ENCODE results near the gene HES5.

GRCh38 chr1:2480236-2480985, 49.7 kb downstream of the HES5 start:
- TF ChIP-seq, protein P1, sequence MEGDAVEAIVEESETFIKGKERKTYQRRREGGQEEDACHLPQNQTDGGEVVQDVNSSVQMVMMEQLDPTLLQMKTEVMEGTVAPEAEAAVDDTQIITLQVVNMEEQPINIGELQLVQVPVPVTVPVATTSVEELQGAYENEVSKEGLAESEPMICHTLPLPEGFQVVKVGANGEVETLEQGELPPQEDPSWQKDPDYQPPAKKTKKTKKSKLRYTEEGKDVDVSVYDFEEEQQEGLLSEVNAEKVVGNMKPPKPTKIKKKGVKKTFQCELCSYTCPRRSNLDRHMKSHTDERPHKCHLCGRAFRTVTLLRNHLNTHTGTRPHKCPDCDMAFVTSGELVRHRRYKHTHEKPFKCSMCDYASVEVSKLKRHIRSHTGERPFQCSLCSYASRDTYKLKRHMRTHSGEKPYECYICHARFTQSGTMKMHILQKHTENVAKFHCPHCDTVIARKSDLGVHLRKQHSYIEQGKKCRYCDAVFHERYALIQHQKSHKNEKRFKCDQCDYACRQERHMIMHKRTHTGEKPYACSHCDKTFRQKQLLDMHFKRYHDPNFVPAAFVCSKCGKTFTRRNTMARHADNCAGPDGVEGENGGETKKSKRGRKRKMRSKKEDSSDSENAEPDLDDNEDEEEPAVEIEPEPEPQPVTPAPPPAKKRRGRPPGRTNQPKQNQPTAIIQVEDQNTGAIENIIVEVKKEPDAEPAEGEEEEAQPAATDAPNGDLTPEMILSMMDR (IDR thresholded peaks at IDR 0.05), result no peak
- no peak for TF ChIP-seq EP300 (IDR thresholded peaks at IDR 0.05)
- no peak for TF ChIP-seq POLR2A (IDR thresholded peaks at IDR 0.05; ENCODE audit: low read depth)
- no peak for TF ChIP-seq POLR2AphosphoS5 (IDR thresholded peaks at IDR 0.05)
